WTC11 (cell line): ENCODE data around the gene CPNE9.

Experiments used
- CREB1 ChIP-seq: sonication (generic); formaldehyde crosslinking; IDR thresholded peaks from 2 replicates; pipeline ENCODE4 v1.8.0; 2023; ENCODE audit warnings: mild to moderate bottlenecking, missing genetic modification reagents
- JUN ChIP-seq: sonication (generic); formaldehyde crosslinking; IDR thresholded peaks from 2 replicates; pipeline ENCODE4 v1.8.0; 2023; ENCODE audit warnings: mild to moderate bottlenecking, missing genetic modification reagents
- TF ChIP-seq, protein P1 (sequence below): fragments of 200-600 bp; IDR thresholded peaks from 2 replicates; pipeline ENCODE4 v1.8.0; 2022; ENCODE audit warnings: antibody characterized with exemption
- TF ChIP-seq, protein P2 (sequence below): fragments of 250-450 bp; sonication (Bioruptor Pico); IDR thresholded peaks from 2 replicates; pipeline ENCODE4 v1.8.0; 2021; ENCODE audit warnings: mild to moderate bottlenecking

DNA sequence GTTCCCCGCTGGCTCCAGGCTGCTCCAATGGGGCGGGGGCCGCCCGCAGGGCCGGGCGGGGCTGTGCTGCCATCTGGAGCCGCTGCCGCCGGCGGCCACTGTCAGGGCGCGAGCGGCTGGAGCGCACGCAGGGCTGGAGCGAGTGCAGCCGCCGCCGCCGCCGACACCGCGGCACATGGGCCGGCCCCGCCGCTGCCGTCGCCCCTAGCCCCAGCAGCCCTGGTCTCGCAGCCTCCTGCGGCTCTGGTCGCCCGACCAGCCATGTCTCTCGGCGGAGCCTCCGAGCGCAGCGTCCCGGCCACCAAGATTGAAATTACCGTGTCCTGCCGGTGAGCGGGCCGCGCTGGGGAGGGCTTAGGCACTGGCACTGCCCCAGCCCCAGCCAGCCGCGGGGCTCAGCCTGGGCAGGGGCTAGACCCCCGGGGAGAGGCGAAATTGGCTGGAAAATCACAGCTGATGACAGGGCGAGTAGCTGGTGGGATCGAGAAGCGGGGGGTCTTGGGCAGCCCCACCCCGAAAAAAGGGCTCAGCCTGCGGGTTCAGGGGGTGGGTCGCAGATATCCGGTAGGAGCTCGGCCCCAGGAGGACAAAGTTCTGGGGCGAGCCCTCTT lies at the start of gene CPNE9:
- TF ChIP-seq, protein P1, sequence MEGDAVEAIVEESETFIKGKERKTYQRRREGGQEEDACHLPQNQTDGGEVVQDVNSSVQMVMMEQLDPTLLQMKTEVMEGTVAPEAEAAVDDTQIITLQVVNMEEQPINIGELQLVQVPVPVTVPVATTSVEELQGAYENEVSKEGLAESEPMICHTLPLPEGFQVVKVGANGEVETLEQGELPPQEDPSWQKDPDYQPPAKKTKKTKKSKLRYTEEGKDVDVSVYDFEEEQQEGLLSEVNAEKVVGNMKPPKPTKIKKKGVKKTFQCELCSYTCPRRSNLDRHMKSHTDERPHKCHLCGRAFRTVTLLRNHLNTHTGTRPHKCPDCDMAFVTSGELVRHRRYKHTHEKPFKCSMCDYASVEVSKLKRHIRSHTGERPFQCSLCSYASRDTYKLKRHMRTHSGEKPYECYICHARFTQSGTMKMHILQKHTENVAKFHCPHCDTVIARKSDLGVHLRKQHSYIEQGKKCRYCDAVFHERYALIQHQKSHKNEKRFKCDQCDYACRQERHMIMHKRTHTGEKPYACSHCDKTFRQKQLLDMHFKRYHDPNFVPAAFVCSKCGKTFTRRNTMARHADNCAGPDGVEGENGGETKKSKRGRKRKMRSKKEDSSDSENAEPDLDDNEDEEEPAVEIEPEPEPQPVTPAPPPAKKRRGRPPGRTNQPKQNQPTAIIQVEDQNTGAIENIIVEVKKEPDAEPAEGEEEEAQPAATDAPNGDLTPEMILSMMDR: no peak
- TF ChIP-seq JUN (no peak), CREB1 (CRISPR knock-in tag) (no peak)
- TF ChIP-seq, protein P2, sequence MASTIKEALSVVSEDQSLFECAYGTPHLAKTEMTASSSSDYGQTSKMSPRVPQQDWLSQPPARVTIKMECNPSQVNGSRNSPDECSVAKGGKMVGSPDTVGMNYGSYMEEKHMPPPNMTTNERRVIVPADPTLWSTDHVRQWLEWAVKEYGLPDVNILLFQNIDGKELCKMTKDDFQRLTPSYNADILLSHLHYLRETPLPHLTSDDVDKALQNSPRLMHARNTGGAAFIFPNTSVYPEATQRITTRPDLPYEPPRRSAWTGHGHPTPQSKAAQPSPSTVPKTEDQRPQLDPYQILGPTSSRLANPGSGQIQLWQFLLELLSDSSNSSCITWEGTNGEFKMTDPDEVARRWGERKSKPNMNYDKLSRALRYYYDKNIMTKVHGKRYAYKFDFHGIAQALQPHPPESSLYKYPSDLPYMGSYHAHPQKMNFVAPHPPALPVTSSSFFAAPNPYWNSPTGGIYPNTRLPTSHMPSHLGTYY: no peak
